HepG2 (cell line): ENCODE measurements around the gene MEPCE. TPM values are rescaled to one million over a fixed set of nuclear protein-coding genes. Genes with fewer than 3 reads are reported as not detected.

Source experiments
- ATF1 ChIP-seq: IDR thresholded peaks from 2 replicates; pipeline ENCODE4 v1.6.1; 2016; ENCODE audit warnings: mild to moderate bottlenecking, control low read depth
- DPF2 ChIP-seq: sonication (generic); formaldehyde crosslinking; IDR thresholded peaks from 2 replicates; pipeline ENCODE4 v1.4.0; 2020; ENCODE audit warnings: mild to moderate bottlenecking, low read depth, missing genetic modification reagents, borderline replicate concordance
- FIP1L1 ChIP-seq: fragments of 200-400 bp; formaldehyde crosslinking; IDR thresholded peaks from 2 replicates; pipeline ENCODE4 v1.6.1; 2018; ENCODE audit warnings: low read depth, mild to moderate bottlenecking, low read length, moderate library complexity, borderline replicate concordance; ENCODE audit not compliant: insufficient read depth
- FOXM1 ChIP-seq: sonication (generic); formaldehyde crosslinking; IDR thresholded peaks from 2 replicates; pipeline ENCODE4 v1.5.0; 2020; ENCODE audit warnings: missing genetic modification reagents
- HHEX ChIP-seq: IDR thresholded peaks from 2 replicates; pipeline ENCODE4 v1.6.1; 2016; ENCODE audit warnings: control low read depth
- HNF4G ChIP-seq, 2 experiments: sonication (generic) in 1 of 2; formaldehyde crosslinking in 1 of 2; IDR thresholded peaks; 2 replicates each; pipeline versions ENCODE4 v1.4.0 to v1.6.1; 2011 to 2020; ENCODE audit warnings: borderline replicate concordance in 2 of 2, low read depth in 2 of 2, mild to moderate bottlenecking in 2 of 2, low read length in 1 of 2, missing genetic modification reagents in 1 of 2, moderate library complexity in 1 of 2
- HNRNPH1 ChIP-seq: fragments of 200-400 bp; formaldehyde crosslinking; optimal IDR thresholded peaks from 2 replicates; pipeline ENCODE3; 2017; ENCODE audit warnings: mild to moderate bottlenecking, low read depth, low read length
- MAF1 ChIP-seq: sonication (generic); formaldehyde crosslinking; IDR thresholded peaks from 2 replicates; pipeline ENCODE4 v1.5.0; 2020; ENCODE audit warnings: missing genetic modification reagents, borderline replicate concordance
- MZF1 ChIP-seq: sonication (generic); formaldehyde crosslinking; IDR thresholded peaks from 2 replicates; pipeline ENCODE4 v1.8.1; 2023; ENCODE audit warnings: mild to moderate bottlenecking, missing genetic modification reagents, borderline replicate concordance
- POLR2G ChIP-seq: fragments of 200-400 bp; formaldehyde crosslinking; IDR thresholded peaks from 2 replicates; pipeline ENCODE4 v1.6.1; 2018; ENCODE audit warnings: mild to moderate bottlenecking, low read depth, low read length, moderate library complexity
- RXRB ChIP-seq: IDR thresholded peaks from 2 replicates; pipeline ENCODE4 v1.6.1; 2016; ENCODE audit warnings: borderline replicate concordance, missing genetic modification reagents, missing compliant biosample characterization
- SMYD3 ChIP-seq: sonication (generic); formaldehyde crosslinking; IDR thresholded peaks from 2 replicates; pipeline ENCODE4 v1.8.1; 2023; ENCODE audit warnings: mild to moderate bottlenecking, missing genetic modification reagents
- ZBTB33 ChIP-seq: sonication (generic); formaldehyde crosslinking; IDR thresholded peaks from 2 replicates; pipeline ENCODE4 v1.4.0; 2020; ENCODE audit warnings: missing genetic modification reagents
- ZBTB44 ChIP-seq: sonication (generic); formaldehyde crosslinking; IDR thresholded peaks from 2 replicates; pipeline ENCODE4 v1.4.0; 2020; ENCODE audit warnings: missing genetic modification reagents
- ZBTB49 ChIP-seq: sonication (generic); formaldehyde crosslinking; IDR thresholded peaks from 2 replicates; pipeline ENCODE4 v1.4.0; 2020; ENCODE audit warnings: missing genetic modification reagents, borderline replicate concordance
- ZFP36L1 ChIP-seq: sonication (generic); formaldehyde crosslinking; IDR thresholded peaks from 2 replicates; pipeline ENCODE4 v1.8.0; 2022; ENCODE audit warnings: mild to moderate bottlenecking, missing genetic modification reagents, moderate library complexity
- ZNF34 ChIP-seq: sonication (generic); formaldehyde crosslinking; IDR thresholded peaks from 2 replicates; pipeline ENCODE4 v1.4.0; 2020; ENCODE audit warnings: mild to moderate bottlenecking, missing genetic modification reagents, borderline replicate concordance
- ZNF451 ChIP-seq: sonication (generic); formaldehyde crosslinking; IDR thresholded peaks from 2 replicates; pipeline ENCODE4 v1.5.0; 2020; ENCODE audit warnings: mild to moderate bottlenecking, missing genetic modification reagents
- ZNF501 ChIP-seq: sonication (generic); formaldehyde crosslinking; IDR thresholded peaks from 2 replicates; pipeline ENCODE4 v1.5.1; 2020; ENCODE audit warnings: mild to moderate bottlenecking, moderate library complexity, missing genetic modification reagents
- ZNF792 ChIP-seq: IDR thresholded peaks from 2 replicates; pipeline ENCODE4 v1.6.1; 2016
- ZSCAN25 ChIP-seq: sonication (generic); formaldehyde crosslinking; IDR thresholded peaks from 2 replicates; pipeline ENCODE4 v1.8.0; 2022; ENCODE audit warnings: mild to moderate bottlenecking, missing genetic modification reagents
- polyA plus RNA-seq, 8 experiments: library from polyadenylated mRNA; depleted of rRNA in 3 of 8; stranded (reverse) in 7 of 8; unstranded in 1 of 8; fragments of >200 nt; fragmentation: Illumina TruSeq in 4 of 8; extraction: Trizol in 4 of 8; gene quantifications; 2 replicates each; pipeline versions ENCODE4 v1.2.1 to v1.2.3, GENCODE V29; 2011 to 2016; ENCODE audit warnings: low read depth in 4 of 8, missing spikeins in 1 of 8, mixed read lengths in 1 of 8; ENCODE audit not compliant: insufficient read depth in 1 of 8
- total RNA-seq, 5 experiments: library from RNA; depleted of rRNA; stranded (reverse); fragments of >200 nt; fragmentation: Illumina TruSeq; extraction: Trizol; gene quantifications; 2 replicates each; pipeline ENCODE4 v1.2.3, GENCODE V29; 2016; ENCODE audit warnings: low read depth in 1 of 5
- TF ChIP-seq, protein P1 (sequence below): sonication (generic); formaldehyde crosslinking; IDR thresholded peaks from 2 replicates; pipeline ENCODE4 v1.8.1; 2023; ENCODE audit warnings: mild to moderate bottlenecking, missing genetic modification reagents, borderline replicate concordance

Gene MEPCE
- total and polyA plus RNA-seq, 2 of the 13 experiments (the other 11 are each of a cell fraction or from before 2014, with no cell fraction given) = 12.3 to 26.0 TPM

- no peak for TF ChIP-seq ZBTB33 (CRISPR knock-in tag)
- TF ChIP-seq ZNF451 (CRISPR knock-in tag) = no peak
- peak; percentile 29; the same call in 1 of the 2 replicates for TF ChIP-seq RXRB (CRISPR knock-in tag)
- TF ChIP-seq HHEX (CRISPR knock-in tag) = no peak
- no peak for TF ChIP-seq ATF1 (CRISPR knock-in tag)
- no peak for TF ChIP-seq ZFP36L1 (CRISPR knock-in tag)
- 0 out of 2 replicates have a peak, but pooled peaks have one; percentile 7 for TF ChIP-seq ZNF501 (CRISPR knock-in tag)
- TF ChIP-seq ZBTB44 = no peak
- no peak for TF ChIP-seq HNF4G (IDR thresholded peaks at IDR 0.05; ENCODE audit: borderline replicate concordance, low read depth, low read length)
- TF ChIP-seq HNF4G (CRISPR knock-in tag; IDR thresholded peaks at IDR 0.05; ENCODE audit: borderline replicate concordance, low read depth) = no peak
- TF ChIP-seq ZNF34 (CRISPR knock-in tag) = no peak
- TF ChIP-seq ZBTB49 = no peak
- 0 out of 2 replicates have a peak, but pooled peaks have one; percentile 69 for TF ChIP-seq MAF1 (CRISPR knock-in tag)
- no peak for TF ChIP-seq DPF2
- TF ChIP-seq, protein P1, sequence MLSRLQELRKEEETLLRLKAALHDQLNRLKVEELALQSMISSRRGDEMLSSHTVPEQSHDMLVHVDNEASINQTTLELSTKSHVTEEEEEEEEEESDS (CRISPR knock-in tag) = no peak
- 0 out of 2 replicates have a peak, but pooled peaks have one; percentile 33 for TF ChIP-seq FOXM1 (CRISPR knock-in tag)
- no peak for TF ChIP-seq MZF1 (CRISPR knock-in tag)
- TF ChIP-seq SMYD3 = no peak
- TF ChIP-seq ZSCAN25 (CRISPR knock-in tag) = peak; percentile 89
- no peak for TF ChIP-seq FIP1L1
- no peak for TF ChIP-seq ZNF792
- peak; percentile 55 for TF ChIP-seq POLR2G
- TF ChIP-seq HNRNPH1 = no peak
Observed at GRCh38 chr7:100478958-100479660, 49.5 kb downstream of the MEPCE start, which contains the start of gene TSC22D4 (continued).
